HG03095 (cell line): ENCODE data around the gene AGBL1.

ENCODE experiments used
- ATAC-seq: cut with Tn5 transposase; IDR thresholded peaks from one replicate; pipeline ENCODE4 v1.9.1; 2021; ENCODE audit warnings: moderate library complexity; ENCODE audit not compliant: unreplicated experiment

AGBL1 gene

DNA sequence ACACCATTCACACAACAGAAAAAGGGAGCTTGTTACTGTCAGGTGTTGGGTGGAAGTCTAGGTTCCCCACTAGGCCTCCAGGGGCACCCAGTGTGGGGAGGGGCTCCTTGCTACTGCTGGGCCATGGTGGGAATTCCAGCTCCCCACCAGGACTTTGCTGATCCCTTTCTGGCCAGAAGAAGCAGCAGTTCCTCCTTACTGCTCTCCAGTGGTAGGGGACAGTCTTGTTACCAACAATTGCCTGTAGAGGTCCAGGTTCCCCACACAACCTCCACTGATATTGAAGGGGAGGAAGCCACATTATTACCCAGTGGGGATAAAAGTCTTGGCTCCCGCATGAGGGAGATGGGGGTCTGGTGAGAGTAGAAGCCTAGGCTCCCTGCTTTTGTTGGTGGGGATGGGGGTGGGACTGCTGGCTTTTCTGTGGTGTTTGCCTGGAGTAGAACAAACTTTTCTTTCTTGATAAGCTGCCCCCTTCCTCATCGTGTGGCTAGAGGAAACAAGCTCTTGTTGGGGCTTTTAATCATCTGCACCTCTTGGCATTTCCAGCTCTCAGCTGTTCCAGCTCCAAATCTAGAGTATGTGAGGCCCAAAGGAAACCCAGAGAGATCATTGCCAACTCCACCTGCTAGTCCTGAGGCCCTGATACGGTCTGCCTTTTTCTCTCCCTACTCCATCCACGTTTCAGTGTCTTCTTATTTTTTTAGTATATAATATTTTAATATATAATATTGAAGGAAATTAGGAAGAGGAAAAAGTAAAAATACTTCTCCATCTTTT is 824.2 kb downstream of the AGBL1 start:
- no peak for ATAC-seq

GRCh38 chr15:86905625-86906256 is 826.1 kb downstream of the AGBL1 start:
- no peak for ATAC-seq

- ATAC-seq: no peak
These were observed 826.7 kb downstream of the AGBL1 start for GRCh38 chr15:86906376-86906775.

DNA sequence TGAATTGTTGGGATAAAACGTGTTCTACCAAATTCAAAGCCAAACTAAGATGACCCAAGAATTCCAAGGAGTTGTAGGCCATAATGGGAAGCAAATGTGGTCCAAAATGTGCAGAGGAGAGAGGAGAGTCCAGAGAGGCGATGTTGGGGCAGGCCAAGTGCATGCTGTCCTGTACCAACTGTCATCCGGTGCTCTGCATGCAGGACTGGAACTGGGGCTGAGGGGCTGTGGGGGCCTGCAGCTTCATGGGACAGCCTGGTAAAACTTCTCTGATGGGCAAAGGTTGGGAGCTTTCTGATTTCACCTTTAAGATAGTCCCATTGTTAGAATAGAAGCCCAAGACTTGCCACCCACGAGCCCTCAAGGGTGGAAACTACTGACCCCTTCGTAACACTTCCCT is 831.4 kb downstream of the AGBL1 start:
- no peak for ATAC-seq

DNA sequence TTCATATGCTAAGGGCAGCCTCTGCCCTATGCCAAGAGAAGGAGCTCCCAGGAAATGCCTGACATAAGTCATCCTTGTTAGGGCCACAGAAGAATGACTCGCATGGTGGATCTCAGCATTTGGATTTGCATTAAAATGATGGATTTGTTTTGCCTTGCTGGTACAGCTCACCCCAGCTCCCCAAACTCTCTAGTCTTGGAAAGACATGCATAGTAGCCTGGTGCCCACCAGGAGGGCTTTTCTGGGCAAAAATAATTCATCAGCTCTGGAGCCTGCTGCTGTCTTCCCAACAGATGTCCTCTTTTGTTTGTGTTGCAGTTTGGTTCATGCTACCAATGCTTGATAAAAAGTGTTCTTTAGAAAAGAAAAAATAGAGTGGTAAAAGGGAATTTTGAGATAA is 833.0 kb downstream of the AGBL1 start:
- no peak for ATAC-seq

- no peak for ATAC-seq
These were observed 836.2 kb downstream of the AGBL1 start for GRCh38 chr15:86915811-86916331.

GRCh38 chr15:86916671-86917360 is 837.1 kb downstream of the AGBL1 start:
- no peak for ATAC-seq

DNA sequence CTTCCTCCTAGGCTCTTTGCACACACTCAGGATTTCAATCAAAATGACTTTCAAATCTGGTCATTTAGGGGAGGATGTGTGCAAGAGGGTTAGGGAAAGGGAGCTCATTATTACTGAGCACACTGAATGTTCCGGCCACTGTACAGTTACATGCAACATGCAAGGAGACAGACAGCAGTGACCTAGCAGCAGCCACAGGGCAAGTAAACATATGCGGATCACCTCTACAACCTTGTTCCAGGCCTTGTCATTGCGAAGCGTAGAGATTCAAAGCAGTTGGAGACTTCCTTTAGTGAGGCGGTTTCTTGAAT is 837.6 kb downstream of the AGBL1 start:
- no peak for ATAC-seq

- no peak for ATAC-seq
These were observed 839.9 kb downstream of the AGBL1 start for GRCh38 chr15:86919581-86919980.

- no peak for ATAC-seq
These were observed 849.8 kb downstream of the AGBL1 start for GRCh38 chr15:86929461-86929860.

- no peak for ATAC-seq
These were observed 852.8 kb downstream of the AGBL1 start for GRCh38 chr15:86932456-86932855.

- ATAC-seq: no peak
These were observed 856.2 kb downstream of the AGBL1 start for GRCh38 chr15:86935841-86936240.

- ATAC-seq: no peak
These were observed 862.6 kb downstream of the AGBL1 start for GRCh38 chr15:86942285-86942684.

- no peak for ATAC-seq
These were observed 869.0 kb downstream of the AGBL1 start for GRCh38 chr15:86948719-86949118.

- no peak for ATAC-seq
These were observed 879.6 kb downstream of the AGBL1 start for GRCh38 chr15:86959254-86959653.

- ATAC-seq: no peak
These were observed 882.0 kb downstream of the AGBL1 start for GRCh38 chr15:86961669-86962068.

- ATAC-seq: no peak
These were observed 884.6 kb downstream of the AGBL1 start for GRCh38 chr15:86964271-86964670.

DNA sequence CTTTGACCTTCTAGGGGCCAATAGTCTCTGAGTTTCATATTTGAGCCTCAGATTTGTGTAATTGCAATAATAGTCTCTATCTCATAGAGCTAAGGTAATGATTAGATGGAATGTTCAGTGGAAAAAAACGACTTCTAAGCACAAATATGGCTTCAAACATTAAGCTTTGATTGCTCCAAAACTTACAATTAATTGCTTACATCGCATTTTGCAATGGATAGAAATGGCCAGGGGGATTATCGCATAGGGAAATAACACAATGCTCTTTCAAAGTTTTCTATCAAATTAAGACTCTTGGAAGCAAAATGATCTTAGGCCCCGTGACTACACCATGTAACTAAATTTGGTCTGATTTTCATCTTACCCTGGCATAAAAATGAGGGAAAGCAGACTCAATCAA is 888.6 kb downstream of the AGBL1 start:
- ATAC-seq: no peak

GRCh38 chr15:86969364-86969763 is 889.7 kb downstream of the AGBL1 start:
- no peak for ATAC-seq

DNA sequence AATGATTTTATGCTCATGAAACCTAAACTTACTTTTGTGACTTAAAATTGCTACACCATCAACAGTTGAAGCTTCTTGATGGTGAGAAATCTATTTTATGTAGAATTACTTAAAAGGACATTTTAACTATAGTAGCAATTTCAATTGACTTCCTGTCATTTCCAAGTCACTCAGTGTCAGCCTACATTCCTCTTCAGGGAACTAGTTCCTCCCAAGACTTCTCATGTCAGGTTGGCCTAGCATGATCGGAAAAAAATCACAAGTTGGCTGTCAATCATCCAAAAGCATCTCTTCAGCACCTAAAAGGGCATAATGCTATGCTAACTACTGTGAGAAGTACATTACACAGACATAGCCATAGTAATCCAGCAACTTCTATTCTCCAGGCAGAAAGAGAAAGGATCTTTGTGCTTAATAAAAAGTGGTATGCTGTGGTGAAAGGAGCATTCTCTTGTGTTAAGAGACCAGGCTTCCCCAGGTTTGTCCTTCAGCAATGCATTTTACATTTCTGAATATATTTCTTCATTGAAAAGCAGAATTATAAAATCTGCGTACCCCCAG is 893.7 kb downstream of the AGBL1 start:
- no peak for ATAC-seq

- no peak for ATAC-seq
These were observed 908.4 kb downstream of the AGBL1 start for GRCh38 chr15:86988033-86988432.

DNA sequence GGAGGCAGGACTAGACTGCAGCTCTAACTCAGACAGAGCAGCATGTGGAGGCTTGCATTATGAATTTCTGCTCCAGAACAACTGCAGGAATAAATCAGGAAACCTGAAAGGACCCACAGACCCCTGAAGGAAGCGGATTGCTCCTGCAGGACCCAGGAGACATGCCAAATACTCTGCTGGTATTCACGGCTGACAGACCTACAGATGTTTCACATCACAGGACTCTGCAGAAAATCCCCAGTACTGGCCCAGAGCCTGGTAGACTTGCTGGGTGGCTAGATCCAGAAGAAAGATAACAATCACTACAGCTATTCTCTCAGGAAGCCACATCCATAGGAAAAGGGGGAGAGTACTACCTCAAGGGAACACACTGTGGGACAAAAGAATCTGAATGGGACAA is 942.1 kb downstream of the AGBL1 start:
- no peak for ATAC-seq
